Right renal pelvis (tissue), 4 donors: ENCODE measurements around the gene TLE4. TPM values are rescaled to one million over a fixed set of nuclear protein-coding genes. Genes with fewer than 3 reads are reported as not detected.

ENCODE experiments used
- DNase-seq, 4 donors: peaks; one replicate each; pipeline ENCODE4 v3.0.0-alpha.2; 2013; ENCODE audit warnings: low read depth in 4 of 4, low spot score in 3 of 4, missing footprints in 1 of 4
- polyA plus RNA-seq, 4 donors: library from polyadenylated mRNA; unstranded; fragments of 120-200 nt; gene quantifications; one replicate each; pipeline ENCODE4 v1.2.1, GENCODE V29; 2013; ENCODE audit not compliant: insufficient read length in 4 of 4

The TLE4 gene
- polyA plus RNA-seq, 4 donors, result 58.4 to 80.9 (median 79.0) TPM

DNA sequence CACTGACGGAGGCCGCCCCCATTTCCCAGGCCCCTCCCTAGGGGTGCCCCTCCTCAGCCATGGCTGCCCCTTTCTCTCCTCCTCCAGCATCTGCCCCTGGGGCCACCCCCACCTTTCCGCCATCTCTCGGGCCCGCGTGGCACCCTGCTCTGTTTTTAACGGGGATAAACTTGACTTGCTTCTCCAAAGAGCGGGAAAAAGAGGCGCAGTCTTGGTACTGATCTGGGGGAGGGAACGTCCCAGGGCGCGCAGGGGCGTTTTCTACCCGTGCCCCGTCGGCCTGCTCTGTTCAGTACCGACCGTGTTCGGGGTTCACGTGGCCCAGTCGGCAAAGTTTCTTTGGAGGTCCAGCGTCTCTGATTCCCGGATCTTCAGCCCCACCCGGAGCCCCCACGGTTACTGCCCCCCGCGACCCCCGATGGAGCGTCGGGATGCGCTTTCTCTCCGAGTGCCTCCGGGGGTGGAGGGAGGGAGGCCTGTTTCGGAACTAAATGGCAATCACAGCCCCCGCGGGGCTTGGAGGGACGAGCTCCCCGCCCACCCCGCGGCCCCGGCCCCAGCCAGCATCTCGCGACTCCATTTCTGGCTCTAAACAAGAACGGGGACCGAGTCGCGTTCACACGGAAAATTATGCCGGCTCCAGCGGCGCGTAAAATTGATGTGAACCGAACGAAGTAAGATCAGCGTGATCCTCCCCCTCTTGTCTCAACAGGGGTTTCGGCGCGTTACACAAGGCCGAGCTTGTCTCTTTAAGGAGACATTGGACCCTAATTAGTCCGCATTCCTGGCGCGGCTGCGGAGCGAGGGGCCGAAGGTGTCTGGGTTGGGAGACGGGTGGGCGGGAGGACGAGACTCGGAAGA, 1.1 kb upstream of the TLE4 start:
- DNase-seq, result peak in 1 of 4 donors; percentile 72

- DNase-seq, result no peak
Observed at GRCh38 chr9:79572032-79572607, 355 bp downstream of the TLE4 start.

GRCh38 chr9:79572608-79573411, 1.0 kb downstream of the TLE4 start:
- DNase-seq, result no peak

DNA sequence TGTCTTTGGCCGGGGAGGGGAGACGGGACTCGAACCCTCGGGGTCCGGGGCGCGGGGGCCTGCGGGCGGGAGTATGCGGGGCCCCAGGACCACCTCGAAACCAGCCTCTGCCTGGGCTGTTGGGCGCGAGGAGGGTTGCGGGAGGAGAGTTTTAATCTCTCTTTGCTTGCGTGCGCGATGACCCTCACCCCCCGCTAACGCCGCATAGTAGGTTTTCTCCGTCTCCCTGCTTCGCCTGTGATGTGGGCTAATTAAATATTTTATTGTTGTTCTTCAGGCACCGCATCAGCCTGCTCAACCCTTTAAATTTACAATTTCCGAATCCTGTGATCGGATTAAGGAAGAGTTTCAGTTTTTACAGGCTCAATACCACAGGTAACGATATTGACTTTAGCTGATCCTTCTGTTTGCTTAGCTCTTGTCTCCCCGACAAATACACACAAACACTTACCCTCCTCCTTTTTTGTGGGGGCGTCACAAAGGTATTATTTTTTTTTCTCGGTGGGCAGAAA, 1.7 kb downstream of the TLE4 start:
- DNase-seq, result no peak

- DNase-seq, result no peak
Observed at GRCh38 chr9:79574136-79574535, 2.4 kb downstream of the TLE4 start.

DNA sequence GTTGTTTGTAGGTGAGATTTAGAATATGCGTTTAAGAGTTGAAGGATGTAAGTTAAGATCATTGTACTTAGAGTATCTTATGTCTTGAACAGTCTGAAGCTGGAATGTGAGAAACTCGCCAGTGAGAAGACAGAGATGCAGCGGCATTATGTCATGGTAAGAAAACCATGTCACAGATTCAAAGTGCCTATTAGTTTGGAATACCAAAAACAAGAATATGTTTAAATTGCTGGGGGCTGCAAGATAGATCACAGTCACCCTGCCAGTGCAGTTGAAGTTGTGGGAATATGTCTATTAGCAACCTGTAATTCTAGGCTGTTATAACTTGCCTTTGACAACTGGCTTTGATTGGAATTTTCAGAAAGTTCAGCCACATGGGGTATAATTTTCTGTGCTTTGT, 3.0 kb downstream of the TLE4 start:
- DNase-seq, result no peak

- DNase-seq, result no peak
Observed at GRCh38 chr9:79575547-79575946, 3.8 kb downstream of the TLE4 start.

DNA sequence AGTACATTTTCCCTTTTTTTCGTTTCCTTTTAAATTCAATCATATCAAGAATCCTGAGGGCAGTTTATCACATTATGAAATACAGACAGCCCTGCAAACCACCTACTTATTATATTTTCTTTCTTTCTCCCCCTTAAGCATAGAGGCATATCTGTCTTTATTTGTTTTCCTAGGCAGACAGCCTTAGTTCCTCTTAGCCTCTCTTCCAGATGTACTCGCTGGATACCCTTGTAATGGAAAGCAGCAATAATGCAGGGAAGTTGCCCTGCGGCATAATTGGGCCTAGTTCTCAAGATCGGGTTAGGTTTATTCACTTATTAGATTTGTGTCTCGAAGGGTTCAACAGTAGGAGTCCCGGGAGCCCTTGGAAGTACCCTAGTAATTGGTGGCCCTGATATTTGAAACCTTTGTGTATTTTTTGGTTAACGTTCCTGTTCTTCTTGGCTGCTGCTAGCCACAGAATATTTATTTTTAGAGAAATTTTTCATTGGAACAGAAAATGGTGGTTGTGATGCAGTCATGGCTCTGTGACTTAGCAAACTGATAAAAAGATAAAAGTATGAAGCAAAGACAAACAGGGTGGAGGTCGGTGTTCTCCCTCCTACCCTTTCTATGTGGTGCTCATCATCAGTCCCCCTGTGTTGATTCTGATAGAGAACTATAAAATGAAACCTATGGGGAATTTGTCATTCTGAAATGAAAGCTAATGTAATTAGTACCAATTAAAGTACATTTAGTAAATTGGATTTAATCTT, 6.4 kb downstream of the TLE4 start:
- DNase-seq, result no peak

DNA sequence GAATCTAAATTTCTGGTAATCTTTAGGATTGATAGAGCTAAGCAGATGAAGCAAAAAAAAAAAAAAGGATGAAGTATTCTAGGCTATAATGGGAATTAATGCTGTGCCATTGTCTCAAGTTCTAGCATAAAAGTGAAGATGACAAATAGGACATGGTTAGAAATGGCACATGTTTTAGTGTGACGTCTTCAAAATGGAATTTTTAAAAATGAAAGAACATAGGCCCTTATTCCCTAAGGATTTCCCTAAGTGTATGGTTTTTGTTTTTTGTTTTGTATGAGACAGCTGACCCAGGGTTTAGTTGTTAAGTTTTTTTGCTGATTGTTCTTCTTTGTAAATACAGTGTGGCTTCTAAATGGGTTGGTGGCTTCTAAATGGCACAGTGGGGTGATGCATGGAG, 7.1 kb downstream of the TLE4 start:
- DNase-seq, result no peak

- no peak for DNase-seq
Observed at GRCh38 chr9:79579624-79580023, 7.9 kb downstream of the TLE4 start.

- DNase-seq, result no peak
Observed at GRCh38 chr9:79580055-79580454, 8.3 kb downstream of the TLE4 start.

DNA sequence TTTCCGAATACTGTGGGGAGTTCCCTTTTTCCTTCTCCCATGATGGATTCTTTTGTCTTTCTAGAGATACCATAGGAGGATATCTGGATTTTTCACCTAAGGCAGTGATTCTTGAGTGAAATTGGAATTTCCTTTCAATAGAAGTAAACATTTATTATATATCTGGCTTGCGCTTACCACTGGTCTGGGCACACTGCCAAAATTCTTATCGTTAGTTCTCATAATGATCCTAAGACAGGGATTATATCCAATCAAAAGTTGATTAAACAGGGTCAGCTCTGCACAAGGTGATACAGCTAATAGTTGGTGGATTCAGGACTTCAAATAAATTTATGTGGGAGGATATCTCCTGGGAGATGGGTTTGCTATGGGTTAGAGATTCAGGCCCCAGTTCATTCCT, 9.6 kb downstream of the TLE4 start:
- DNase-seq, result no peak

GRCh38 chr9:79581794-79582193, 10.0 kb downstream of the TLE4 start:
- no peak for DNase-seq

GRCh38 chr9:79583952-79584654, 12.3 kb downstream of the TLE4 start:
- no peak for DNase-seq

- no peak for DNase-seq
Observed at GRCh38 chr9:79584655-79584982, 12.9 kb downstream of the TLE4 start.

DNA sequence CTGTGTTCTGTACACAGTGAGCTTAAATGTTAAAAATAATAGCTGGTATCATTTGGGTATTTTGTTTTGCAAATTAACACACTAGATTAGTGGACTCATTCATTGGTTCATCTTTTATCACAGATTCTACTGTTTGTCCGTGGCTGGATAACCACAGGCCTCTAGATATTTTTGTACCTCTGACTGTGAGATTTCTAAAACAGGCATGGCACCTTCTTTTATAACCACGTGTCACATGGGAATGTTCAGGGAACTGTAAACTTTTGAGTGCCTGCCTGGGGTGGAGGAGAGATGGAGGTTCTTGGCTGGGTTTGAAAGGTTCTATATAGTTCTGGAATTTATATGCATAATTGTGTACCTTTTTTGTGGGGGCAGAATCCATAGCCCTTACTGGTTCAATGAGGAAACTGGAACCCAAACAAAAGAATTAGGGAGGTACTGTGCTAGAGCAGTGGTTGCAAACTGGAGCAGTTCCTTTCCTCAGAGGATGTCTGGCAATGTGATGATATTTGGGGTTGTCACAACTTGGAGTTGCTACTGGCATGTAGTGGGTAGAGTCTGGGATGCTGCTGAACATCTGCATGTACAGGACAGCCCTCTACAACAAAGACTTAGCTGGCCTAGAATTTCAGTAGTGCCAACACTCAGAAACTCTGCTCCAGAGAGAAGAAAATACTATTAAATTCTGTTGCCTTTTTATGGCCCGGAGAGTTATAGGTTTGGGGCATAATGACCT, 16.9 kb downstream of the TLE4 start:
- no peak for DNase-seq

DNA sequence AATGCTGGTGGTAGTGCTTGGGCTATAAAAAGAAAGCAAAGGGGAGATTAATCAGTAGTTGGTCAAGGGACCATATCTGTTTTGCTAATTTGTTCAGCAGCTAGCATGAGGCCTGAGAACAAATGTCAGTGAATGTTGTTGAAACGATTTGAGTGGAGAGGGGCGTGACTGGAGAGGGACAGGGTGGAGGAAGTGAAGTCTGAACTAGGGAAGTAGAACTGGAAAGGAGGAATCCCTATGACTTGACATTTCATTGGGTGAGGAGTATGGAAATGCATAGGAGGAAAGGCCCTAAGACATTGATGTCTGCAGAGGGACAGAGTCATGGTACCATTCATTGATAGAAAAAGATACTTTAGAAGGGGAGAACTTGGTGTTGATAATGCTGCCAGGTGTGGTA, 19.7 kb downstream of the TLE4 start:
- no peak for DNase-seq

GRCh38 chr9:79592726-79593493, 21.1 kb downstream of the TLE4 start:
- no peak for DNase-seq
